ENCODE measurements around the gene MAP3K15. TPM values are rescaled to one million over a fixed set of nuclear protein-coding genes. Genes with fewer than 3 reads are reported as not detected.

MAP3K15 gene
- total RNA-seq, 1 experiment from 2014 or later, result 1.2 TPM

DNA sequence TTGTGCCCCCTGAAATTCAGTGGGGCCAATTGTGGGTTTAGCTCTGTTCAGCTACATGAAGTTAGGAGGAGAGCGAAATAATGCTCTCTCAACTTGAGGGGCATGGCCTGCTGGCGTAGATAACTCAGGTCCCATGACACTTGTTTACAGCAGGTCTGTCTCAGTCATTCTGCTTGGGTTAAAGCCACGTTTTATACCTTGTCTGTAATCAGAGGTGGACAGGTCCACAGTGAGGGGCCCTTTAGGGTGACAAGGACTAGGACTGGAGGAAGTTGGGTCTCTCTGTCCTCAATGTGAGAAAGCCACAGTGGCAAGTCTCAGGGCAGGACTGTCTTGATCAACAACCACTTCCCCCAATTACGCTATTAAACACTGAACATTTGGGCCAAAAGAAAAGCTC is 122.6 kb downstream of the MAP3K15 start:
- Histone ChIP-seq H3K4ac (ENCODE audit: low read depth, low read length) (no peak overlapping the region), H3K14ac (ENCODE audit: insufficient read depth, low read length) (no peak overlapping the region), H2BK15ac (ENCODE audit: low read depth, low read length) (no peak overlapping the region), H3K23me2 (ENCODE audit: insufficient read length, low read depth, low read length, poor library complexity, severe bottlenecking) (no peaks in the 10 kb centered on the region), H4K20me1 (ENCODE audit: control insufficient read depth, insufficient read depth, insufficient read length) (no peaks in the 10 kb centered on the region), H2BK20ac (ENCODE audit: low read depth, low read length, poor library complexity, severe bottlenecking) (no peak overlapping the region), H3K4me2 (ENCODE audit: insufficient read depth, insufficient read length, low read length) (no peak overlapping the region), H2AFZ (ENCODE audit: low read length) (no peak overlapping the region), H2BK5ac (ENCODE audit: insufficient read length, low read length) (no peak overlapping the region), H2BK120ac (ENCODE audit: low read depth, low read length, poor library complexity, severe bottlenecking) (no peak overlapping the region), H3T11ph (ENCODE audit: low read length) (no peak overlapping the region), H4K8ac (replicated peaks; ENCODE audit: insufficient read length, low read depth, low read length) (no peak overlapping the region), H3K18ac (ENCODE audit: insufficient read length, low read depth, low read length) (no peak overlapping the region), H3K9ac (ENCODE audit: extremely low read depth, insufficient read length, low read length) (no peak overlapping the region), H3K79me2 (ENCODE audit: insufficient read depth, low read length) (no peaks in the 10 kb centered on the region), H3K27ac (ENCODE audit: insufficient read length, low read depth, low read length) (no peak overlapping the region), H3K79me1 (ENCODE audit: insufficient read depth, low read depth, low read length, poor library complexity, severe bottlenecking) (no peaks in the 10 kb centered on the region), H3K27me3 (ENCODE audit: insufficient read depth, low read length) (no peaks in the 10 kb centered on the region), H3K23ac (ENCODE audit: insufficient read length, low read depth, low read length) (no peak overlapping the region), H2AK5ac (ENCODE audit: insufficient read length, low read length) (no peak overlapping the region), H3K4me1 (ENCODE audit: insufficient read depth, low read length) (no peaks in the 10 kb centered on the region), H2BK12ac (ENCODE audit: insufficient read length, low read depth, low read length) (no peak overlapping the region), H3K9me3 (ENCODE audit: control insufficient read depth, low read depth, low read length) (peaks cover 44% of the 10 kb centered on the region), H4K91ac (ENCODE audit: insufficient read length, low read depth, low read length) (no peak overlapping the region), H3K56ac (ENCODE audit: insufficient read length, low read depth, low read length) (no peak overlapping the region), H4K5ac (ENCODE audit: insufficient read length, low read depth, low read length) (no peak overlapping the region)
- Mint-ChIP-seq H3K9me3 (peaks cover 68 to 69% of the 10 kb centered on the region in 2 experiments), H3K27ac (no peak overlapping the region), H3K4me3 (no peak overlapping the region), H3K27me3 (ENCODE audit: low read depth) (peaks cover 2% of the 10 kb centered on the region; the same call in 1 of the 2 replicates), H3K36me3 (ENCODE audit: insufficient read depth in 1 of 3, low read depth in 3 of 3) (peaks cover 0 to 1% (median 0%) of the 10 kb centered on the region in 3 experiments; a peak in 1 of 7 replicates), H3K4me1 (no peaks in the 10 kb centered on the region; a peak in 1 of 4 replicates)
- no peak for DNase-seq
- no CpG with 5 or more reads among the region's 4 CpGs for WGBS (ENCODE audit: extremely low coverage, insufficient read length, low lambda C conversion rate)
- TF ChIP-seq CTCF (conservative IDR thresholded peaks at IDR 0.05), result no peak
